ENCODE data around the gene REC8. TPM values are rescaled to one million over a fixed set of nuclear protein-coding genes. Genes with fewer than 3 reads are reported as not detected.

The REC8 gene
- total RNA-seq, 1 donor from 2014 or later, result 34.6 TPM

- Histone ChIP-seq H3K9ac (no peak overlapping the region), H3K9me3 (ENCODE audit: low read depth) (no peaks in the 10 kb centered on the region), H3K4me3 (no peak overlapping the region), H3K27me3 (no peaks in the 10 kb centered on the region), H3F3A (ENCODE audit: low read depth) (peaks cover 4% of the 10 kb centered on the region), H3K4me2 (no peak overlapping the region), H3K36me3 (peaks cover 4% of the 10 kb centered on the region), H3K4me1 (peaks cover 7% of the 10 kb centered on the region), H3K79me2 (ENCODE audit: low read depth) (peaks cover 23% of the 10 kb centered on the region), H3K27ac (no peak overlapping the region), H2AFZ (replicated peaks) (no peak overlapping the region), H4K20me1 (ENCODE audit: low read depth) (peaks cover 15% of the 10 kb centered on the region)
- H3K36me3 Mint-ChIP-seq, result peaks cover 14% of the 10 kb centered on the region
- H3K9me3 Mint-ChIP-seq, result no peaks in the 10 kb centered on the region
- H3K4me1 Mint-ChIP-seq, result peaks cover 10% of the 10 kb centered on the region
- H3K27ac Mint-ChIP-seq, result no peak overlapping the region
- H3K4me3 Mint-ChIP-seq, result peak overlapping the region; percentile 20
- DNase-seq (ENCODE audit: low spot score), result no peak
- H3K27me3 Mint-ChIP-seq (ENCODE audit: insufficient read depth, low read depth), result no peaks in the 10 kb centered on the region
- no peak for TF ChIP-seq EZH2phosphoT487 (IDR thresholded peaks at IDR 0.05)
Measured at GRCh38 chr14:24151404-24152080, 20.3 kb upstream of the REC8 start.

GRCh38 chr14:24155100-24155499 is 16.8 kb upstream of the REC8 start:
- Mint-ChIP-seq H3K27me3 (ENCODE audit: insufficient read depth, low read depth) (peaks cover 2% of the 10 kb centered on the region), H3K4me3 (no peak overlapping the region), H3K4me1 (no peaks in the 10 kb centered on the region), H3K27ac (no peak overlapping the region), H3K9me3 (no peaks in the 10 kb centered on the region), H3K36me3 (peaks cover 16% of the 10 kb centered on the region)
- peaks cover under 1% of the 10 kb centered on the region for H3F3A ChIP-seq (ENCODE audit: low read depth)
- H3K4me3 ChIP-seq, result no peak overlapping the region
- H3K27me3 ChIP-seq, result no peaks in the 10 kb centered on the region
- H3K9me3 ChIP-seq (ENCODE audit: low read depth), result no peaks in the 10 kb centered on the region
- DNase-seq (ENCODE audit: low spot score), result no peak
- H3K4me2 ChIP-seq, result no peak overlapping the region
- H3K36me3 ChIP-seq, result peaks cover 4% of the 10 kb centered on the region
- H4K20me1 ChIP-seq (ENCODE audit: low read depth), result no peaks in the 10 kb centered on the region
- no peaks in the 10 kb centered on the region for H3K4me1 ChIP-seq
- H3K9ac ChIP-seq, result no peak overlapping the region
- no peak overlapping the region for H3K27ac ChIP-seq
- TF ChIP-seq CTCF (IDR thresholded peaks at IDR 0.05) (no peak), EZH2 (IDR thresholded peaks at IDR 0.05) (no peak), EZH2phosphoT487 (IDR thresholded peaks at IDR 0.05) (no peak)
- H3K79me2 ChIP-seq (ENCODE audit: low read depth), result no peaks in the 10 kb centered on the region
- H2AFZ ChIP-seq (replicated peaks), result no peak overlapping the region

- no peak for TF ChIP-seq CTCF (IDR thresholded peaks at IDR 0.05)
- Histone ChIP-seq H3K27ac (no peak overlapping the region), H3F3A (ENCODE audit: low read depth) (peaks cover 8% of the 10 kb centered on the region), H3K27me3 (no peaks in the 10 kb centered on the region), H3K36me3 (peaks cover 4% of the 10 kb centered on the region), H3K4me2 (no peak overlapping the region), H3K4me1 (no peaks in the 10 kb centered on the region), H4K20me1 (ENCODE audit: low read depth) (peaks cover 5% of the 10 kb centered on the region), H3K9me3 (ENCODE audit: low read depth) (no peaks in the 10 kb centered on the region), H2AFZ (replicated peaks) (no peak overlapping the region), H3K79me2 (ENCODE audit: low read depth) (no peaks in the 10 kb centered on the region), H3K4me3 (no peak overlapping the region), H3K9ac (no peak overlapping the region)
- H3K27ac Mint-ChIP-seq, result no peak overlapping the region
- DNase-seq (ENCODE audit: low spot score), result no peak
- no peaks in the 10 kb centered on the region for H3K9me3 Mint-ChIP-seq
- no peak overlapping the region for H3K4me3 Mint-ChIP-seq
- H3K4me1 Mint-ChIP-seq, result peaks cover 11% of the 10 kb centered on the region
- peaks cover 2% of the 10 kb centered on the region for H3K27me3 Mint-ChIP-seq (ENCODE audit: insufficient read depth, low read depth)
- peaks cover 19% of the 10 kb centered on the region for H3K36me3 Mint-ChIP-seq
Measured at GRCh38 chr14:24156840-24157239, 15.0 kb upstream of the REC8 start.

GRCh38 chr14:24157331-24157730 is 14.5 kb upstream of the REC8 start:
- Histone ChIP-seq H2AFZ (replicated peaks) (no peak overlapping the region), H3K79me2 (ENCODE audit: low read depth) (no peaks in the 10 kb centered on the region), H3K9ac (no peak overlapping the region), H3K27me3 (no peaks in the 10 kb centered on the region), H3K4me1 (no peaks in the 10 kb centered on the region), H4K20me1 (ENCODE audit: low read depth) (peaks cover 5% of the 10 kb centered on the region), H3K9me3 (ENCODE audit: low read depth) (no peaks in the 10 kb centered on the region), H3K4me2 (no peak overlapping the region), H3K36me3 (peaks cover 4% of the 10 kb centered on the region), H3F3A (ENCODE audit: low read depth) (peaks cover 8% of the 10 kb centered on the region), H3K4me3 (no peak overlapping the region), H3K27ac (no peak overlapping the region)
- no peaks in the 10 kb centered on the region for H3K9me3 Mint-ChIP-seq
- H3K36me3 Mint-ChIP-seq, result peaks cover 16% of the 10 kb centered on the region
- peaks cover 2% of the 10 kb centered on the region for H3K27me3 Mint-ChIP-seq (ENCODE audit: insufficient read depth, low read depth)
- TF ChIP-seq EZH2phosphoT487 (IDR thresholded peaks at IDR 0.05) (no peak), CTCF (IDR thresholded peaks at IDR 0.05) (no peak), EZH2 (IDR thresholded peaks at IDR 0.05) (no peak)
- H3K4me1 Mint-ChIP-seq, result peaks cover 12% of the 10 kb centered on the region
- H3K4me3 Mint-ChIP-seq, result no peak overlapping the region
- no peak overlapping the region for H3K27ac Mint-ChIP-seq
- no peak for DNase-seq (ENCODE audit: low spot score)

All from neural progenitor cell (in vitro differentiated cells).